ENCODE data around the gene CER1.

CER1 gene

DNA sequence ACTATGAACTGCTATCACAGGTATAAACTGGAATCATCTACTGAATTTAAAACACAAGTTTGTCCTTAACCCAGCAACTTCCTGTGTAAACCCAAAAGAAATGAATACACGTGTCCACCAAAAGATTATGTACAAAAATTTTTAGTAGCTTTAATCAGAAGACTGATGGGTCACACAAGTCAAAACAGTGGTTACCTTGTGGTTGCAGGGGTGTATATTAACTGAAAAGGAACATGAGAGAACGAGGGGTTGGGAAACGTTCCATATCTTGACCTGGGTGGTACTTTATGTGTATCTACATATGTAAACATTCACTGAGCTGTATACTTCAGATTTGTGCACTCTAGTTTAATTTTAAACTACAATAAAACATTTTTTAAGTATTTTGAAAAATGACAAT lies 47.9 kb downstream of the CER1 start:
- Histone ChIP-seq H3K27me3 (ENCODE audit: insufficient read depth, poor library complexity, severe bottlenecking) (no peaks in the 10 kb centered on the region), H3K4me3 (ENCODE audit: severe bottlenecking) (no peak overlapping the region), H3K36me3 (ENCODE audit: low read depth) (no peaks in the 10 kb centered on the region), H3K4me1 (ENCODE audit: insufficient read depth, poor library complexity, severe bottlenecking) (no peaks in the 10 kb centered on the region), H3K27ac (ENCODE audit: poor library complexity, severe bottlenecking) (no peak overlapping the region), H3K9me3 (ENCODE audit: severe bottlenecking) (no peaks in the 10 kb centered on the region)
- ATAC-seq (ENCODE audit: low read depth), result no peak
- no peak for DNase-seq (ENCODE audit: low spot score)
- TF ChIP-seq, protein P1, sequence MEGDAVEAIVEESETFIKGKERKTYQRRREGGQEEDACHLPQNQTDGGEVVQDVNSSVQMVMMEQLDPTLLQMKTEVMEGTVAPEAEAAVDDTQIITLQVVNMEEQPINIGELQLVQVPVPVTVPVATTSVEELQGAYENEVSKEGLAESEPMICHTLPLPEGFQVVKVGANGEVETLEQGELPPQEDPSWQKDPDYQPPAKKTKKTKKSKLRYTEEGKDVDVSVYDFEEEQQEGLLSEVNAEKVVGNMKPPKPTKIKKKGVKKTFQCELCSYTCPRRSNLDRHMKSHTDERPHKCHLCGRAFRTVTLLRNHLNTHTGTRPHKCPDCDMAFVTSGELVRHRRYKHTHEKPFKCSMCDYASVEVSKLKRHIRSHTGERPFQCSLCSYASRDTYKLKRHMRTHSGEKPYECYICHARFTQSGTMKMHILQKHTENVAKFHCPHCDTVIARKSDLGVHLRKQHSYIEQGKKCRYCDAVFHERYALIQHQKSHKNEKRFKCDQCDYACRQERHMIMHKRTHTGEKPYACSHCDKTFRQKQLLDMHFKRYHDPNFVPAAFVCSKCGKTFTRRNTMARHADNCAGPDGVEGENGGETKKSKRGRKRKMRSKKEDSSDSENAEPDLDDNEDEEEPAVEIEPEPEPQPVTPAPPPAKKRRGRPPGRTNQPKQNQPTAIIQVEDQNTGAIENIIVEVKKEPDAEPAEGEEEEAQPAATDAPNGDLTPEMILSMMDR (IDR thresholded peaks at IDR 0.05; ENCODE audit: poor library complexity, severe bottlenecking), result no peak

DNA sequence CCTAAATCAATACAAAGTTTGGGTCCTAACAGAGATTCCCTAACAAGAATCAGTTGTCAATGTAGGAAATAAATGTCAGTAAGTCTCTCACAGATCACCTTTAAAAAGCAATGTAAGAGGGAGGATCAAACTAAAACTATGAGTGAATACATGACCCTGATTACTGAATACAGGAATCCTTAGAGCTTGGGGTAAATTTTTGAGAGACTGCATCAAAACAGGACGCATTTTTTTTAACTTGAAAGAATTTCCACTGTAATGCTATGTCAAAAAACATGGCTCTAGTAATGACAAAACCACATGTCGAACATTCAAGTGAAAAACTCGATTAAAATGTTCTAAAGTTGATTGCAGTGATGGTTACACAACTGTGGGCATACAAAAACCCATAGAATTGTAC lies 51.2 kb downstream of the CER1 start:
- H3K4me1 ChIP-seq (ENCODE audit: insufficient read depth, poor library complexity, severe bottlenecking), result no peaks in the 10 kb centered on the region
- no peaks in the 10 kb centered on the region for H3K9me3 ChIP-seq (ENCODE audit: severe bottlenecking)
- H3K4me3 ChIP-seq (ENCODE audit: severe bottlenecking), result no peak overlapping the region
- no peak for DNase-seq (ENCODE audit: low spot score)
- no peak overlapping the region for H3K27ac ChIP-seq (ENCODE audit: poor library complexity, severe bottlenecking)
- H3K36me3 ChIP-seq (ENCODE audit: low read depth), result no peaks in the 10 kb centered on the region
- H3K27me3 ChIP-seq (ENCODE audit: insufficient read depth, poor library complexity, severe bottlenecking), result no peaks in the 10 kb centered on the region
- TF ChIP-seq, protein P1 (IDR thresholded peaks at IDR 0.05; ENCODE audit: poor library complexity, severe bottlenecking), result no peak
- ATAC-seq (ENCODE audit: low read depth), result no peak

- Histone ChIP-seq H3K4me3 (ENCODE audit: severe bottlenecking) (no peak overlapping the region), H3K36me3 (ENCODE audit: low read depth) (no peaks in the 10 kb centered on the region), H3K27me3 (ENCODE audit: insufficient read depth, poor library complexity, severe bottlenecking) (no peaks in the 10 kb centered on the region), H3K27ac (ENCODE audit: poor library complexity, severe bottlenecking) (no peak overlapping the region), H3K4me1 (ENCODE audit: insufficient read depth, poor library complexity, severe bottlenecking) (no peaks in the 10 kb centered on the region), H3K9me3 (ENCODE audit: severe bottlenecking) (no peaks in the 10 kb centered on the region)
- TF ChIP-seq, protein P1 (IDR thresholded peaks at IDR 0.05; ENCODE audit: poor library complexity, severe bottlenecking), result no peak
- DNase-seq (ENCODE audit: low spot score) (no peak), ATAC-seq (ENCODE audit: low read depth) (peak; percentile 67; the same call in 1 of the 3 replicates)
Measured at GRCh38 chr9:14670718-14671117, 51.8 kb downstream of the CER1 start.

Measured in RWPE2 (cell line).